Fibroblast of skin of left biceps (primary cell): ENCODE data around the gene KCNIP3.
"Not testable (repeated sequence)": the region's sequence is repeated elsewhere in the genome, so short reads cannot be mapped to it uniquely, and the experiment has no call there.

ENCODE experiments used
- DNase-seq, 2 experiments: peaks; one replicate each; pipeline ENCODE4 v3.0.0-alpha.2; 2013; ENCODE audit warnings: low read depth in 2 of 2

The KCNIP3 gene

GRCh38 chr2:95296880-95297487 is at the start of gene KCNIP3:
Gene KCNIP3, plus strand, starts transcription at chr2:95297347. Its CDS starts 92 bp downstream, at chr2:95297439.
- DNase-seq, result no peak

- no peak for DNase-seq
These were observed 38.9 kb upstream of the KCNIP3 start for GRCh38 chr2:95258271-95258670.

DNA sequence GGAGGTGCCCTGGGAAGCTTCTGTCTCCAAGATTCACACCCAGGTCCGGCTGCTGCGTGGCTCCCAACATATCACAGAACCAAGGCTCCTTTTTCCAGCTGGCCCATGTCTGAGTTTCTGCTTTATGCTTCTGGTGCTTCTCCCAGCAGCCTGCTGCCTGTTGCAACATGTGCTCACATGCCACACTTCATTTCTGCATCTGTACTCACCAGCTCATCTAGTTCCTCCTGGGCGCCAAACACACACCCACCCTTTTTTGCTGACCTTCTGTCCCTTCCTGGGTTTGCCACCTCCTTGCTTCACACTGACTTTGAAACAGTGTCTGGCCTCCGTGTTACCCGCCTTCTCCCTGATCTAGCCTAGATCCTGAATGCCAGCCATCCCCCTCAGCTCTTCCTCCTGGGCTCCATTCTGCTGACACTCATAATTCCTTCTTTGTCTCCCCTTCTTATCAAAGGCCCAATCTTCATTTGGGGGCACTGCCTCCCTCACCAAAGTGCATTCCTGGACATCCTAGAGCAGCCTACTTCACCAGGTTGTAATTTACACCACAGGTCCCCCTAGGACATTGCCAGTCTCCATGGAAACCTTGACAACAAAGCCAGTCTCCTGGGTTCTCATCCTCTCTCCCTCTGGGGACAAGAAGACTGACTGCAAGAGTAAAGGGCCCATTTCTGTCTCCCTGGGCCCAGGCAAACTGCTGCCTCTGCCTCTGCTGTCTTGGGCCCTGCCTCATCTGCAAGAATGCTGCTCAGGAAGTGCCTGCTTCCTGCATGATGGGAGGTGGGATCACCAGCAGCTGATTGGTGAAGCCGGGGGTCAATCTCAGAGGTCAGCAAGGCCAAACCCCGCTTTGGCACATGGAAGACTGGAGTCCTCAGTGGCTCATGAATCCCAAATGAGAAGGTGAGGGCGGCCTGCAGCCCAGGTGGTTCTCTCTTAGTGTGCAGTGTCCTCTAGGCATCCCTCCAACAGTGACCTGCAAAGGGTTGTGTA is 36.8 kb upstream of the KCNIP3 start:
- no peak for DNase-seq

GRCh38 chr2:95261602-95262001 is 35.5 kb upstream of the KCNIP3 start:
- DNase-seq, result no peak

DNA sequence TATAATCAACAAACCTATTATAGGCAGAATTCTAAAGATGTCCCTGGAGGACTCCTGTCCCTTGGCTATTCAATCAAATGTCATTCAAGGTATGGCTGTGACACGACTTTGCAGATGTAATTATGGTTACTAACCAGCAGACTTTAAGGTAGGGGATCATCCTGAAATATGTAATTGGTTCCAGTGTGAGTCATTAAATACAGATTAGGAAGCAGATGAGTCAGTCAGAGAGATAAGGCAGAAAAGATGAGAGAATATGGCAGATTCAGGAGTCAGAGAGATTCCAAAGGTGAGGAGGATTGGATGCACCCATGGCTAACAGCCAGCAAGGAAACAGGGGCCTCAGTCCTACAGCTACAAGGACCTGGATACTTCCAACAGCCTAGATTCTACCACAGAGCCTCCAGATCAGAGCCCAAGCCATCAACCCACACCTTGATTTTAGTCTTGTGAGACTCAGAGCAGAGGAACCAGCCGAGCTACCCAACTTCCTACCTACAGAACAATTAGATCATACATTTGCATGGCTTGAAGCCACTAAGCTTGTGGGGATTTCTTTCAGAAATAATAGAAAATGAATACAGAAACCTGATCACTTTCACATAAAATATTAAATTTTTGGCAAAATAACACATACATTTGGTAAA is 34.1 kb upstream of the KCNIP3 start:
- no peak for DNase-seq

GRCh38 chr2:95264624-95265023 is 32.5 kb upstream of the KCNIP3 start:
- no peak for DNase-seq

DNA sequence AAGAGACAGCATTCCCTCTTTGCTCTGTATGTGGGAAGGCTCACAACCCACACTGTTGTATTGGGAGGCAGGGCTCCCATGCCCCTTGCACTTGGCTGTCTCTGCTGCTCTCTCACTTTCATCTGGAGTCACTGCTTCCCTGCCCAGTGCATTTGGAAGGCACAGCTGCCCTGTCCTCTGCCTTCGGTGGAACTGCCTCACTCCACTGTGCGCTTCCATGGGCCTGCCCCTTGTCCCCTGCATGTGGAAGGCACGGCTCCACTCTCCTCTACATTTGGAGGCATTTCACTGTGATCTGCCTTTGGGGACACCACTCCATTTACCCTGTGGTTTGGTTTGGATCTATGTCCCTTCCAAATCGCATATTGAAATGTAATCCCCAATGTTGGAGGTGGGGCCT is 32.0 kb upstream of the KCNIP3 start:
- no peak for DNase-seq

GRCh38 chr2:95266781-95267430 is 30.2 kb upstream of the KCNIP3 start:
- DNase-seq, result no peak

- no peak for DNase-seq
These were observed 29.5 kb upstream of the KCNIP3 start for GRCh38 chr2:95267458-95268210.

GRCh38 chr2:95268211-95269035 is 28.7 kb upstream of the KCNIP3 start:
- DNase-seq, result no peak

DNA sequence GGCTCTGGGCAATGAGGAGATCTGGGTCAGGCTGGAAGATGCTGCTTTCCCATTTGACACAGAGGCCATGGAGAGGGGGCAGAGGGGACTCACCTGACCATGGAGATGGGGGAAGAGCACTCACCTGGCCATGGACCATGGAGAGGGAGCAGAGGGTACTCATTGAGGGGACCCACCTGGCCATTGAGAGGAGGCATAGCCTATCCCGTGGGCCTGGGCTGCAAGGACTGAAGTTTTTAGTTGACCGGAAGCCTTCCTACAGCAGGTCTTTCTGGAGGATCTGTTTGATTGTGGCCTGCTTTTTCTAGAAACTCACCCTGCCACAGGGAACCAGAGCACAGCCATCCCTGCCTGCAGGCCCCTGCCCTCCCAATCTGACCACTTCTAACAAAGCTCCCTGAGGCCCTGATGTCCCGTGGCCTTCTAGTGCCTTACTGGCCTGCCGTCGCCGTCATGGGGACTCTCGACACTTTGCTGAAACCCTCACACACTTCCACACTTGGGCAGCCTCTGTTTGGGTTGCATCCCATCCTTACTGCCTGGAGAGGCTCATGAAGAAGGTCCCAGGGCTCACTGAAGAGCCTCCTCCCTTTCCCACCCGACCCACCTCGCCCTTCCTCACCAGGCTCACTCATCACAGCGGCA is 28.0 kb upstream of the KCNIP3 start:
- no peak for DNase-seq

- DNase-seq, result not testable (repeated sequence)
These were observed 27.4 kb upstream of the KCNIP3 start for GRCh38 chr2:95269745-95270144.

DNA sequence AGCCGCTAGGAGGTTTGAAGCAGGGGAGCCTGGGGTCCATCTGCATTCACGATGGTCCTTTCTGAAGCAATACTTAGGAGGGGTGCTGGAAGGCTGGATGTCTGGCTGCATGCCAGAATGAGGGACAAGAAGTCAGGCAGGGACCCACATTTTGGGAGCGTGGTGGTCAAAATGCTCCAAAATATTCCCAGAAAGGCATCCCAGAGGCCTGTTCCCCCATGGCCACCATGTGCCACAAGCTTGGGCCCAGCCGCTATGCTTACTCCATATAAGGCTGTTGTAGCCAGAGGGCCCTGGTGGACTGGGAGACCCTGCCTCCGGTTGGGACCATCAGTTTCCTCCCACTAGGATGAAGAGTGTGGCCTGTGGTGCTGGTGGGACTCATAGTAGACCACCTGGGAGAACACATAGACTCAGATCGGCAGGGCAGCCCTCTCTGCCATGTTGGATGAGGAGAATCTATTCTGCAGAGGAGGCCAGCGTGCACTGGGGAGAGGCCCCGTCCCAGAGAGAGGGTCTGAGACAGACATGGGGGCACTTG is 26.5 kb upstream of the KCNIP3 start:
- DNase-seq, result no peak

DNA sequence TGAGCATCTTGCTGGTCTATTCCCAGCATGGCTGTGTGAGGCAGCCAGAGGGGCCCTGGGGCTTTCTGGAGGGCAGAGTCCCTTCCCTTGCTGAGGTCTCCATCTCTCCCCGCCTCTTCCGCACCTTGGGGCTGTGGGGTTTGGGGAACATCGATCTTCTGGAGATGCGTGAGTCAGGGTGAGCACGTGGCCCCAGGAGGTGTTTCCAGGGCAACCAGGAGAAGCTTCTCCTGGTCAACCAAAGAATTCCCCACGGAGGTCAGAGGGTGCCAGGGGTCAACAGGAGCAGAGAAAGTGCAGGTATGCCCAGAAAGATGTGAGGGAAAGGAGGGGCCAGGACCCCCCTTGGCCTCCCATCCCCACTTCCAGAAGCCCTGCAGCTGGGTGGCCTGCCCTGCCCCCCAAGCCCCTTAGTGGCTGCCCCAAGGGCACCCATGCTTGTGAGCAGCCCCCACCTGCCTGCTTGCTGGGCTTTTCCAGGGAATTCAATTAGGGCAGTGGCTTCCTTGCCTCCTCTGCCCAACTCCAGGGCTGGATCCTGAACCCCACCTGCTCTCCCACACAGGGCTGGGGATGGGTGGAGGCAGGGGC is 25.7 kb upstream of the KCNIP3 start:
- DNase-seq, result no peak

DNA sequence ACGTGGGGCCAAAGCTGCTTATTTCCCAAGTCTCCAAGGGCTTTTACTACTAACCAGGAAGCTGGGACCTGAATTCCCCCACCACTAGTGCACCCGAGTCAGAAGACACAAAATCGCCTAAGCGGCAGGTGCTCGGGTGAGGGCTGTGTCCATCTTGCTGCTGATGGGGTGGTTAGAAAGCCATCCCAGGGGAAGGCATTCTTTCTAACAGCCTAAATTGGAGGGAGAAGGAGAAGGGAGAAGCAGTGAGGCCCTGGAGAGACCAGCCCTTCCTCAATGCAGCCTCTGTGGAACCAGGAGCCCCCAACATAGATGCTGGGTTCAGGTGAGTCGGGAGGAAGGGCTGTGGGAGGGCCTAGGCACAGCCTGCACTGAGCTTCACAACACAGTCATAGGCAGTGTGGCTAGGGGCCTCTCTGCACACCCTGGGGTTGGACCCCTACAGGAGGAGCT is 24.8 kb upstream of the KCNIP3 start:
- no peak for DNase-seq

- no peak for DNase-seq
These were observed 24.4 kb upstream of the KCNIP3 start for GRCh38 chr2:95272781-95273180.

GRCh38 chr2:95273566-95274290 is 23.4 kb upstream of the KCNIP3 start:
- DNase-seq, result no peak
